Activated naive CD4-positive, alpha-beta T cell treated with anti-CD3 and anti-CD28 coated beads, Interleukin-2, amount 50 U/mL, for 16 hours (primary cell): Measurements from ENCODE around the gene DUOX1.

ENCODE experiments used
- DNase-seq: peaks from one replicate; pipeline ENCODE4 v3.0.0-alpha.2; 2020

The DUOX1 gene

GRCh38 chr15:45143946-45144345, 14.2 kb downstream of the DUOX1 start:
- no peak for DNase-seq

- no peak for DNase-seq
Observed at GRCh38 chr15:45144775-45145174, 15.0 kb downstream of the DUOX1 start.

GRCh38 chr15:45146405-45146804, 16.6 kb downstream of the DUOX1 start:
- no peak for DNase-seq

GRCh38 chr15:45147606-45148005, 17.8 kb downstream of the DUOX1 start:
- DNase-seq = no peak

- no peak for DNase-seq
Observed at GRCh38 chr15:45148076-45149059, 18.6 kb downstream of the DUOX1 start.

GRCh38 chr15:45149060-45149459, 19.3 kb downstream of the DUOX1 start:
- DNase-seq = no peak

- DNase-seq = no peak
Observed at GRCh38 chr15:45150481-45150880, 20.7 kb downstream of the DUOX1 start.

- DNase-seq = no peak
Observed at GRCh38 chr15:45150997-45151396, 21.2 kb downstream of the DUOX1 start.

- no peak for DNase-seq
Observed at GRCh38 chr15:45151998-45152828, 22.4 kb downstream of the DUOX1 start.

- no peak for DNase-seq
Observed at GRCh38 chr15:45155739-45156138, 25.9 kb downstream of the DUOX1 start.

- DNase-seq = no peak
Observed at GRCh38 chr15:45156744-45157455, 27.1 kb downstream of the DUOX1 start.

- no peak for DNase-seq
Observed at GRCh38 chr15:45157974-45158373, 28.2 kb downstream of the DUOX1 start.

- no peak for DNase-seq
Observed at GRCh38 chr15:45161666-45162065, 31.9 kb downstream of the DUOX1 start.

- DNase-seq = peak; percentile 66
Observed at GRCh38 chr15:45162771-45163507, 33.1 kb downstream of the DUOX1 start.

- DNase-seq = no peak
Observed at GRCh38 chr15:45163508-45163856, 33.7 kb downstream of the DUOX1 start.

- DNase-seq = no peak
Observed at GRCh38 chr15:45164914-45165313, 35.1 kb downstream of the DUOX1 start.

GRCh38 chr15:45165536-45165935, 35.7 kb downstream of the DUOX1 start:
- DNase-seq = no peak

- peak; percentile 82 for DNase-seq
Observed at GRCh38 chr15:45166834-45167630, 37.2 kb downstream of the DUOX1 start.

- DNase-seq = no peak
Observed at GRCh38 chr15:45167631-45168205, 37.9 kb downstream of the DUOX1 start.

GRCh38 chr15:45168286-45168685, 38.5 kb downstream of the DUOX1 start:
- DNase-seq = no peak
